Upper lobe of left lung (tissue), 6 donors: ENCODE measurements around the gene ZNF414. TPM values are rescaled to one million over a fixed set of nuclear protein-coding genes. Genes with fewer than 3 reads are reported as not detected.
A peak's percentile ranks its signal among the peaks of the same experiment; 100 is the strongest.

Experiments
- ATAC-seq, 2 donors: fragments of 200-7000 bp; cut with Tn5 transposase; one replicate each; pipeline ENCODE4 v1.9.1; 2022; ENCODE audit warnings: mild to moderate bottlenecking in 2 of 2, moderate library complexity in 2 of 2; ENCODE audit not compliant: low FRiP score in 2 of 2
- DNase-seq, 2 donors: peaks; one replicate each; pipeline ENCODE4 v3.0.0-alpha.2; 2019 to 2020
- H3K27ac ChIP-seq, 4 donors: fragments of 200-600 bp; sonication (generic); one replicate each; pipeline ENCODE4 v1.5.1; 2016 to 2019
- H3K27me3 ChIP-seq, 4 donors: fragments of 200-600 bp; sonication (generic); one replicate each; pipeline ENCODE4 v1.5.1; 2017 to 2019
- H3K36me3 ChIP-seq, 4 donors: fragments of 200-600 bp; sonication (generic); one replicate each; pipeline ENCODE4 v1.5.1; 2016 to 2019
- H3K4me1 ChIP-seq, 4 donors: fragments of 200-600 bp; sonication (generic); one replicate each; pipeline ENCODE4 v1.5.1; 2018 to 2019
- H3K4me3 ChIP-seq, 4 donors: fragments of 200-600 bp; sonication (generic); one replicate each; pipeline ENCODE4 v1.5.1; 2017 to 2019; ENCODE audit warnings: mild to moderate bottlenecking in 2 of 4, moderate library complexity in 1 of 4
- H3K9me3 ChIP-seq, 4 donors: fragments of 200-600 bp; sonication (generic); one replicate each; pipeline ENCODE4 v1.5.1; 2018 to 2019
- CTCF ChIP-seq, 6 experiments: fragments of 450-650 bp in 4 of 6; fragments of 200-600 bp in 2 of 6; sonication (generic) in 2 of 6; IDR thresholded peaks; one replicate each; pipeline ENCODE4 v1.5.1; 2016 to 2019; ENCODE audit warnings: antibody characterized with exemption in 6 of 6
- EP300 ChIP-seq, 4 donors: sonication (generic); formaldehyde crosslinking; IDR thresholded peaks; one replicate each; pipeline ENCODE4 v1.5.1; 2017; ENCODE audit warnings: antibody characterized with exemption in 4 of 4, control low read depth in 2 of 4
- POLR2A ChIP-seq, 4 donors: fragments of 450-650 bp; IDR thresholded peaks; one replicate each; pipeline ENCODE4 v1.5.1; 2016 to 2017; ENCODE audit warnings: antibody characterized with exemption in 4 of 4, mild to moderate bottlenecking in 2 of 4
- POLR2AphosphoS5 ChIP-seq, 2 donors: sonication (generic); formaldehyde crosslinking; IDR thresholded peaks; one replicate each; pipeline ENCODE4 v1.5.1; 2017; ENCODE audit warnings: antibody characterized with exemption in 2 of 2
- WGBS, 2 donors: methylation state at CpG; one replicate each; pipeline ENCODE4 v1.1.5; 2017 to 2018; 5-methylcytosine and 5-hydroxymethylcytosine counted together
- total RNA-seq, 6 donors: library from RNA; depleted of rRNA in 4 of 6; stranded (reverse); fragments of >200 nt in 4 of 6; gene quantifications; one replicate each; pipeline versions ENCODE4 v1.1.0 to v1.2.1, GENCODE V29; 2016 to 2021
- donor health status: DM: no; HTN: no; CAD: no; lungs with moderate emphysema.
- donor health status: DM: no; HTN: yes; CAD: no; lungs with severe emphysema.

Gene ZNF414
- total RNA-seq, 6 donors from 2014 or later, result 10.5 to 39.8 (median 25.4) TPM

GRCh38 chr19:8489561-8490394 lies 24.2 kb downstream of the ZNF414 start:
- Histone ChIP-seq H3K27me3 (no peaks in the 10 kb centered on the region), H3K27ac (peak overlapping the region in 3 of 4 donors; percentile 31 to 53 (median 47)), H3K4me3 (no peak overlapping the region), H3K36me3 (peaks cover 30 to 58% (median 54%) of the 10 kb centered on the region in 4 donors), H3K9me3 (no peaks in the 10 kb centered on the region), H3K4me1 (peaks cover 3 to 38% (median 26%) of the 10 kb centered on the region in 4 donors)
- DNase-seq, result peak; percentile 62 to 73
- 83 to 84% methylated on average over 20 to 21 of the region's 25 CpGs for whole genome bisulfite sequencing, 2 donors
- TF ChIP-seq POLR2AphosphoS5 (IDR thresholded peaks at IDR 0.05), result no peak
- TF ChIP-seq POLR2A (IDR thresholded peaks at IDR 0.05), result no peak
- TF ChIP-seq CTCF (IDR thresholded peaks at IDR 0.05), result no peak
- no peak for TF ChIP-seq EP300 (IDR thresholded peaks at IDR 0.05)
- peak in 1 of 2 donors; percentile 67 for ATAC-seq

- no peaks in the 10 kb centered on the region for H3K9me3 ChIP-seq
- 74 to 77% methylated on average over 15 of the region's 15 CpGs for WGBS, 2 donors
Observed at GRCh38 chr19:8488365-8488764, 25.6 kb downstream of the ZNF414 start.

GRCh38 chr19:8487137-8487851 lies 26.7 kb downstream of the ZNF414 start:
- H3K4me1 ChIP-seq, result peaks cover 7 to 53% (median 27%) of the 10 kb centered on the region in 4 donors
- DNase-seq (peak in 1 of 2 donors; percentile 88), ATAC-seq (peak; percentile 61 to 67)
- WGBS, 2 donors, result 55 to 68% methylated on average over 13 of the region's 13 CpGs
- H3K27ac ChIP-seq, result peak overlapping the region; percentile 73 to 86 (median 82)
- no peak for TF ChIP-seq CTCF (IDR thresholded peaks at IDR 0.05)
- no peak for TF ChIP-seq EP300 (IDR thresholded peaks at IDR 0.05)
- peak; percentile 55 to 70 for TF ChIP-seq POLR2AphosphoS5 (IDR thresholded peaks at IDR 0.05)
- no peak for TF ChIP-seq POLR2A (IDR thresholded peaks at IDR 0.05)
- no peaks in the 10 kb centered on the region for H3K27me3 ChIP-seq
- no peaks in the 10 kb centered on the region for H3K9me3 ChIP-seq
- peaks cover 38 to 82% (median 66%) of the 10 kb centered on the region in 4 donors for H3K36me3 ChIP-seq
- no peak overlapping the region for H3K4me3 ChIP-seq

More at GRCh38 chr19:8488365-8488764, 25.6 kb downstream of the ZNF414 start:
- Histone ChIP-seq H3K4me3 (no peak overlapping the region), H3K27me3 (no peaks in the 10 kb centered on the region), H3K4me1 (peaks cover 3 to 50% (median 26%) of the 10 kb centered on the region in 4 donors), H3K36me3 (peaks cover 32 to 71% (median 64%) of the 10 kb centered on the region in 4 donors), H3K27ac (peak overlapping the region; percentile 25 to 86 (median 82))
- DNase-seq (no peak), ATAC-seq (no peak)
- no peak for TF ChIP-seq EP300 (IDR thresholded peaks at IDR 0.05)
- TF ChIP-seq CTCF (IDR thresholded peaks at IDR 0.05), result no peak
- TF ChIP-seq POLR2A (IDR thresholded peaks at IDR 0.05), result no peak
- TF ChIP-seq POLR2AphosphoS5 (IDR thresholded peaks at IDR 0.05), result no peak

- TF ChIP-seq POLR2AphosphoS5 (IDR thresholded peaks at IDR 0.05) (no peak), POLR2A (IDR thresholded peaks at IDR 0.05) (no peak), EP300 (IDR thresholded peaks at IDR 0.05) (no peak), CTCF (IDR thresholded peaks at IDR 0.05) (no peak)
- 82 to 84% methylated on average over 13 to 16 of the region's 16 CpGs for WGBS, 2 donors
Observed at GRCh38 chr19:8486661-8487136, 27.3 kb downstream of the ZNF414 start.

More at GRCh38 chr19:8486661-8487136, 27.3 kb downstream of the ZNF414 start:
- ATAC-seq (no peak), DNase-seq (no peak)
- Histone ChIP-seq H3K36me3 (peaks cover 38 to 86% (median 66%) of the 10 kb centered on the region in 4 donors), H3K27me3 (no peaks in the 10 kb centered on the region), H3K9me3 (no peaks in the 10 kb centered on the region), H3K4me3 (no peak overlapping the region), H3K4me1 (peaks cover 7 to 59% (median 28%) of the 10 kb centered on the region in 4 donors), H3K27ac (peak overlapping the region; percentile 73 to 86 (median 82))
